Activated CD4-positive, alpha-beta memory T cell treated with anti-CD3 and anti-CD28 coated beads, Interleukin-2, amount 10 ng/mL, durations not matched to agents 7 days and 5 days (primary cell): ENCODE results near the gene COX5B. TPM values are rescaled to one million over a fixed set of nuclear protein-coding genes. Genes with fewer than 3 reads are reported as not detected.
"Not testable (repeated sequence)": the region's sequence is repeated elsewhere in the genome, so short reads cannot be mapped to it uniquely, and the experiment has no call there.

Source experiments
- CTCF ChIA-PET: fragments of 350-600 bp; sonication (Branson Sonifier 250); formaldehyde crosslinking; loops from one replicate; lab custom pipeline; 2021; ENCODE audit warnings: antibody characterized with exemption, inconsistent platforms; lab: Charles Lee
- POLR2A ChIA-PET: fragments of 350-600 bp; sonication (Branson Sonifier 250); formaldehyde crosslinking; loops from one replicate; lab custom pipeline; 2021; ENCODE audit warnings: antibody characterized with exemption; lab: Charles Lee
- DNase-seq: peaks from one replicate; pipeline ENCODE4 v3.0.0-alpha.2; 2020
- H3K27ac Mint-ChIP-seq: one replicate; pipeline ENCODE4 v1.8.0; 2021; ENCODE audit warnings: mild to moderate bottlenecking, mixed read lengths
- H3K27me3 Mint-ChIP-seq: one replicate; pipeline ENCODE4 v1.8.0; 2021; ENCODE audit warnings: mixed read lengths
- H3K36me3 Mint-ChIP-seq: one replicate; pipeline ENCODE4 v1.8.0; 2021; ENCODE audit warnings: low read depth, mixed read lengths
- H3K4me1 Mint-ChIP-seq: one replicate; pipeline ENCODE4 v1.8.0; 2021; ENCODE audit warnings: mixed read lengths
- H3K4me3 Mint-ChIP-seq: one replicate; pipeline ENCODE4 v1.8.0; 2021; ENCODE audit warnings: mild to moderate bottlenecking, mixed read lengths
- H3K9me3 Mint-ChIP-seq: one replicate; pipeline ENCODE4 v1.8.0; 2021; ENCODE audit warnings: mixed read lengths
- total RNA-seq, 2 experiments: library from RNA; stranded (reverse); gene quantifications; one replicate each; pipeline ENCODE4 v1.2.3, GENCODE V29; 2021

COX5B gene
- total RNA-seq, 2 experiments from 2014 or later = 192 to 203 TPM

- ChIA-PET POLR2A (interaction anchor here (0.9 to 7.7 kb wide), 11 partner anchors 9 to 206 kb away, joined by 4 to 259 read pairs (median 11); partner anchors contain the start of genes ANKRD36B, COX5B and ZAP70), CTCF (interaction anchor here (0.7 to 7.1 kb wide), 12 partner anchors 9 to 75 kb away, joined by 3 to 100 read pairs (median 6); partner anchors contain the start of genes ANKRD36B and COX5B)
- Mint-ChIP-seq H3K27me3 (no peaks in the 10 kb centered on the region), H3K4me3 (peak within 1 kb of the TSS; percentile 98), H3K9me3 (no peaks in the 10 kb centered on the region), H3K36me3 (peaks cover 20% of the 10 kb centered on the region), H3K27ac (peak within 1 kb of the TSS; percentile 99), H3K4me1 (peaks cover 34% of the 10 kb centered on the region)
- DNase-seq = peak; percentile 98
Observed at GRCh38 chr2:97663962-97664635, 18.2 kb downstream of the COX5B start, which contains the start of gene ACTR1B. TSS of gene ACTR1B (minus strand) at chr2:97664044. CDS start at chr2:97663890, 154 bp downstream.

GRCh38 chr2:97664636-97664970 lies 18.7 kb downstream of the COX5B start:
- no peak for DNase-seq
- ChIA-PET CTCF (interaction anchor here (0.9 to 7.1 kb wide), 11 partner anchors 9 to 74 kb away, joined by 3 to 100 read pairs (median 7); partner anchors contain the start of gene COX5B), POLR2A (interaction anchor here (0.9 to 7.7 kb wide), 11 partner anchors 9 to 206 kb away, joined by 4 to 259 read pairs (median 11); partner anchors contain the start of genes ANKRD36B, COX5B and ZAP70)
- no peaks in the 10 kb centered on the region for H3K27me3 Mint-ChIP-seq
- peak overlapping the region; percentile 89 for H3K4me3 Mint-ChIP-seq
- H3K36me3 Mint-ChIP-seq = peaks cover 20% of the 10 kb centered on the region
- H3K4me1 Mint-ChIP-seq = peaks cover 34% of the 10 kb centered on the region
- peak overlapping the region; percentile 87 for H3K27ac Mint-ChIP-seq
- no peaks in the 10 kb centered on the region for H3K9me3 Mint-ChIP-seq

- Mint-ChIP-seq H3K4me1 (peaks cover 22% of the 10 kb centered on the region), H3K4me3 (no peak within 1 kb of the TSS), H3K9me3 (no peaks in the 10 kb centered on the region), H3K36me3 (no peaks in the 10 kb centered on the region), H3K27me3 (no peaks in the 10 kb centered on the region), H3K27ac (no peak within 1 kb of the TSS)
- ChIA-PET POLR2A (no interaction called here), CTCF (interaction anchor here (1.0 to 1.7 kb wide), 3 partner anchors 27 to 43 kb away, joined by 3 to 5 read pairs (median 3); no protein-coding TSS in a partner anchor)
- no peak for DNase-seq
Observed at GRCh38 chr2:97669448-97669847, 23.6 kb downstream of the COX5B start, which contains the start of gene C2orf92. TSS of gene C2orf92 (plus strand) at chr2:97669713. CDS start at chr2:97669789, 76 bp downstream.

GRCh38 chr2:97670471-97670870 lies 24.6 kb downstream of the COX5B start:
- H3K4me3 Mint-ChIP-seq = no peak overlapping the region
- H3K9me3 Mint-ChIP-seq = no peaks in the 10 kb centered on the region
- no peaks in the 10 kb centered on the region for H3K36me3 Mint-ChIP-seq
- peaks cover 17% of the 10 kb centered on the region for H3K4me1 Mint-ChIP-seq
- no peak for DNase-seq
- no peak overlapping the region for H3K27ac Mint-ChIP-seq
- H3K27me3 Mint-ChIP-seq = no peaks in the 10 kb centered on the region
- CTCF ChIA-PET = interaction anchor here (1.0 to 1.7 kb wide), 3 partner anchors 26 to 42 kb away, joined by 3 to 5 read pairs (median 3); no protein-coding TSS in a partner anchor
- POLR2A ChIA-PET = no interaction called here

- DNase-seq = no peak
- no peak overlapping the region for H3K4me3 Mint-ChIP-seq
- ChIA-PET CTCF (no interaction called here), POLR2A (no interaction called here)
- H3K27ac Mint-ChIP-seq = no peak overlapping the region
- H3K27me3 Mint-ChIP-seq = no peaks in the 10 kb centered on the region
- no peaks in the 10 kb centered on the region for H3K9me3 Mint-ChIP-seq
- no peaks in the 10 kb centered on the region for H3K36me3 Mint-ChIP-seq
- H3K4me1 Mint-ChIP-seq = peaks cover 22% of the 10 kb centered on the region
Observed at GRCh38 chr2:97671526-97671925, 25.7 kb downstream of the COX5B start.

- peaks cover 28% of the 10 kb centered on the region for H3K4me1 Mint-ChIP-seq
- H3K27ac Mint-ChIP-seq, H3K9me3 Mint-ChIP-seq, DNase-seq, H3K4me3 Mint-ChIP-seq, H3K27me3 Mint-ChIP-seq, H3K36me3 Mint-ChIP-seq: not testable (repeated sequence)
- CTCF ChIA-PET = interaction anchor here (1.6 to 2.2 kb wide), 2 partner anchors 8 to 27 kb away, joined by 7 to 8 read pairs; no protein-coding TSS in a partner anchor
- POLR2A ChIA-PET = interaction anchor here (1.4 kb wide), 1 partner anchor 9 kb away, joined by 18 read pairs; the partner anchor contains the start of gene ACTR1B
Observed at GRCh38 chr2:97672606-97673140, 26.8 kb downstream of the COX5B start.

GRCh38 chr2:97673182-97673914 lies 27.5 kb downstream of the COX5B start:
- POLR2A ChIA-PET = interaction anchor here (1.4 kb wide), 1 partner anchor 10 kb away, joined by 18 read pairs; the partner anchor contains the start of gene ACTR1B
- Mint-ChIP-seq H3K4me1 (peaks cover 31% of the 10 kb centered on the region), H3K27me3 (no peaks in the 10 kb centered on the region), H3K36me3 (no peaks in the 10 kb centered on the region), H3K4me3 (no peak overlapping the region), H3K9me3 (no peaks in the 10 kb centered on the region), H3K27ac (no peak overlapping the region)
- CTCF ChIA-PET = interaction anchor here (1.6 to 2.2 kb wide), 2 partner anchors 9 to 26 kb away, joined by 7 to 8 read pairs; no protein-coding TSS in a partner anchor
- no peak for DNase-seq

GRCh38 chr2:97673915-97674283 lies 28.0 kb downstream of the COX5B start:
- CTCF ChIA-PET = interaction anchor here (1.6 to 2.2 kb wide), 2 partner anchors 9 to 25 kb away, joined by 7 to 8 read pairs; no protein-coding TSS in a partner anchor
- H3K36me3 Mint-ChIP-seq = no peaks in the 10 kb centered on the region
- POLR2A ChIA-PET = interaction anchor here (1.4 kb wide), 1 partner anchor 10 kb away, joined by 18 read pairs; the partner anchor contains the start of gene ACTR1B
- no peak for DNase-seq
- no peak overlapping the region for H3K27ac Mint-ChIP-seq
- H3K4me1 Mint-ChIP-seq = peaks cover 33% of the 10 kb centered on the region
- H3K4me3 Mint-ChIP-seq = no peak overlapping the region
- no peaks in the 10 kb centered on the region for H3K27me3 Mint-ChIP-seq
- no peaks in the 10 kb centered on the region for H3K9me3 Mint-ChIP-seq

- Mint-ChIP-seq H3K36me3 (no peaks in the 10 kb centered on the region), H3K4me1 (peaks cover 33% of the 10 kb centered on the region), H3K4me3 (no peak overlapping the region), H3K27me3 (no peaks in the 10 kb centered on the region), H3K9me3 (no peaks in the 10 kb centered on the region), H3K27ac (no peak overlapping the region)
- ChIA-PET POLR2A (interaction anchor here (1.7 to 1.8 kb wide), 2 partner anchors 11 to 13 kb away, joined by 7 to 9 read pairs; partner anchors contain the start of gene ACTR1B), CTCF (interaction anchor here (1.2 to 1.6 kb wide), 3 partner anchors 9 to 22 kb away, joined by 4 to 8 read pairs (median 6); partner anchors contain the start of gene ACTR1B)
- DNase-seq = no peak
Observed at GRCh38 chr2:97675430-97676113, 29.7 kb downstream of the COX5B start.

GRCh38 chr2:97676620-97677019 lies 30.8 kb downstream of the COX5B start:
- ChIA-PET CTCF (interaction anchor here (0.8 to 1.5 kb wide), 4 partner anchors 10 to 105 kb away, joined by 3 to 8 read pairs (median 6); no protein-coding TSS in a partner anchor), POLR2A (interaction anchor here (1.0 to 1.8 kb wide), 2 partner anchors 13 to 20 kb away, joined by 3 to 7 read pairs; partner anchors contain the start of gene ACTR1B)
- DNase-seq = peak; percentile 12
- H3K36me3 Mint-ChIP-seq = no peaks in the 10 kb centered on the region
- H3K4me1 Mint-ChIP-seq = peaks cover 33% of the 10 kb centered on the region
- no peaks in the 10 kb centered on the region for H3K9me3 Mint-ChIP-seq
- H3K27me3 Mint-ChIP-seq = no peaks in the 10 kb centered on the region
- no peak overlapping the region for H3K27ac Mint-ChIP-seq
- no peak overlapping the region for H3K4me3 Mint-ChIP-seq

GRCh38 chr2:97677480-97677879 lies 31.6 kb downstream of the COX5B start:
- Mint-ChIP-seq H3K36me3 (no peaks in the 10 kb centered on the region), H3K4me3 (no peak overlapping the region), H3K9me3 (no peaks in the 10 kb centered on the region), H3K27ac (no peak overlapping the region), H3K27me3 (no peaks in the 10 kb centered on the region), H3K4me1 (peaks cover 36% of the 10 kb centered on the region)
- CTCF ChIA-PET = interaction anchor here (0.8 to 1.4 kb wide), 3 partner anchors 12 to 106 kb away, joined by 3 to 8 read pairs (median 7); no protein-coding TSS in a partner anchor
- DNase-seq = no peak
- POLR2A ChIA-PET = interaction anchor here (0.6 kb wide), 1 partner anchor 32 kb away, joined by 3 read pairs; the partner anchor contains the start of gene COX5B
